Measurements from ENCODE around the gene EIPR1.

The EIPR1 gene

DNA sequence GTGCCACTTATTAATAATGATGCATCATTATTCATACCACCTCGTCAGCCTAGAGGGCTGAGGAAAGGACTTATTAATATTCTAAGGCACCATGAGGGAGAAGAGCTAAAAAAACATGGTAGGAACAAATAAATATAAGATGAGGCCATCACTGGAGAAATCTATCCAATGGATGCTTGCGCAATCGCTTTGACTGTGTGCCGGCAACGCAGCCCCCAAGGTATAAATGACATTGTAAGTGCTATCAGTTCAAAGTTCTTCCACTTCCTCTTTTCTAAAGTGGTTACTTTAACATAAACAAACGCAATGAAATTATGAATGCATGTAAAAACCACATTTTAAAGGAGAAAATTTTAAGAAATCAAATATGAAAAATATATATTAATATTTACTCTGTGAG lies 164.6 kb downstream of the EIPR1 start:
- H3K27ac Mint-ChIP-seq: no peak overlapping the region
- H3K4me3 Mint-ChIP-seq: no peak overlapping the region
- DNase-seq (ENCODE audit: low spot score in 2 of 2) (no peak), ATAC-seq (ENCODE audit: low read depth) (no peak)
- no peaks in the 10 kb centered on the region for H3K27me3 Mint-ChIP-seq
- H3K36me3 Mint-ChIP-seq: peaks cover 29% of the 10 kb centered on the region
- H3K4me1 Mint-ChIP-seq: peaks cover 7% of the 10 kb centered on the region
- H3K9me3 Mint-ChIP-seq: no peaks in the 10 kb centered on the region

DNA sequence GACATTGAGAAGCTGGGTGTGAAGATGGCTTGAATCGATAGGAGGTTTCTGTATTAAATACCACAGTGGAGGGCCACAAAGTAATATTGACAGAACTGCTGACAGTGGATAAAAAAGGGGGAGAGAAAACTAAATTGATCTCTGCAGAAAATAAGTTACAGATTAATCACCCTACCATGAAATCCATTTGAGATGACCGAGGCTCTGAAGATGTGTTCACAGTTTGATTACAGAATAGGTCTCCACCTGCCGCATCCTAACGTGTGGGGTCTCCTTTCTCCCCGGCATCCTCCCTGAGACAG lies 165.6 kb downstream of the EIPR1 start:
- H3K36me3 Mint-ChIP-seq: peaks cover 29% of the 10 kb centered on the region
- ATAC-seq (ENCODE audit: low read depth): no peak
- no peaks in the 10 kb centered on the region for H3K9me3 Mint-ChIP-seq
- H3K4me1 Mint-ChIP-seq: peaks cover 7% of the 10 kb centered on the region
- no peak overlapping the region for H3K4me3 Mint-ChIP-seq
- DNase-seq (ENCODE audit: low spot score in 2 of 2): no peak
- H3K27ac Mint-ChIP-seq: no peak overlapping the region
- no peaks in the 10 kb centered on the region for H3K27me3 Mint-ChIP-seq

DNA sequence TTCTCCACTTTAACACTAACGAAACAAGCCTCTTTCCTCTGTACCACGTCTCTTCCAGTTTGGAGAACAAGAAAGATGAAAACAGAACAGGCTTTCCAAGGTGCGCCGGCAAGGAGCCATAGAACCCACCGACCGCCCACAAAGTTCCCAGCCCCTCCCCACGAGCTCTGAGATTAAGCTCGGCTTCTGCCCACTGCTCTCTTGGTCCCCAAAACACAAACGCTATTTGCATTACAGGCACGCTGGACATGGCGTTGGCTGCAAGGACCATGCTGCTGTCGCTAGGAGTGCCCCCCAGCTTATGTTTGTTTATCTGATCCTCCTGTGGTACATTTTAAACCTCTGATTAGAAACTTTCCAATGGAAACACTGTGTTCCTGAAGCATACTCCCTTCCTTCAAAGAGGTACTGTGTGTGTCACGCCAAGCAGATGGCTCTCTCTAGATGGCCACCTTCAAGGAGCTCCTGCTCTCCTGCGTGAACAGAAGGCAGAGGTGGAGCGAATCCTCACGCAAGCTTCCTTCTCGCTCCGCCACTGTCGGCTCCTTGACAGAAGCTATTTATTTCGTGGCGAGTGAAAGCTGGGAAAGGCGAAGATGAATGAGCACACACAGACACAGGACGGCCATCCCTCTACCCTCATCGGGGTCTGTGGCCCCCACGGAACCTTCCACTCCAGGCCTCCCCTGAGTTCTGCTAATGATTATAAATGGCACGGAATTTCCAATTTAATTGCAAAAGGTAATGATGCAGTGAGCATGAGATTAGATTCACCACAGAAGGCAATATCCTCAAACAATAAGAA lies 166.2 kb downstream of the EIPR1 start:
- H3K27me3 Mint-ChIP-seq: no peaks in the 10 kb centered on the region
- no peak for ATAC-seq (ENCODE audit: low read depth)
- no peak overlapping the region for H3K4me3 Mint-ChIP-seq
- no peak overlapping the region for H3K27ac Mint-ChIP-seq
- DNase-seq (ENCODE audit: low spot score in 2 of 2): no peak
- peaks cover 29% of the 10 kb centered on the region for H3K36me3 Mint-ChIP-seq
- peaks cover 6% of the 10 kb centered on the region for H3K4me1 Mint-ChIP-seq
- no peaks in the 10 kb centered on the region for H3K9me3 Mint-ChIP-seq

DNA sequence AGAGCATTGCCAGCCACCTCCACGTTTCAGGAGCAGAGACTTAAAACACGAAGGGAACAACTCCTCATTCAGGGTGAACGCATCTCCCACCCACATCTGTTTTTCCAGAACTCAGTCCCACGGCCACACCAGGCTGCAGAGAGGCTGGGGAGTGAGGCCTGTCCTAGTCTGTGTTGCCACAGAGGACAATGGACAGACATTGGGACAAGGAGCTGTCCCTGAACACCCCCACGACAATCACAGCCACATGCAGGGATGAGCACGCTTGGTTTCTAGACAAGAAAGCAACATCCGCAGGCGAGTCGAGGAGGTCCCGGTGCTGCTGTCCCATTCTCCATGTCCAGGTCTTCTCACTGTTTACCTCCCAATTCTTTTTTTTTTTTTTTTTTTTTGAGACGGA lies 167.4 kb downstream of the EIPR1 start:
- DNase-seq (ENCODE audit: low spot score in 2 of 2) (no peak), ATAC-seq (ENCODE audit: low read depth) (no peak)
- Mint-ChIP-seq H3K9me3 (no peaks in the 10 kb centered on the region), H3K4me3 (no peak overlapping the region), H3K36me3 (peaks cover 31% of the 10 kb centered on the region), H3K27ac (no peak overlapping the region), H3K4me1 (peaks cover 2% of the 10 kb centered on the region), H3K27me3 (no peaks in the 10 kb centered on the region)

DNA sequence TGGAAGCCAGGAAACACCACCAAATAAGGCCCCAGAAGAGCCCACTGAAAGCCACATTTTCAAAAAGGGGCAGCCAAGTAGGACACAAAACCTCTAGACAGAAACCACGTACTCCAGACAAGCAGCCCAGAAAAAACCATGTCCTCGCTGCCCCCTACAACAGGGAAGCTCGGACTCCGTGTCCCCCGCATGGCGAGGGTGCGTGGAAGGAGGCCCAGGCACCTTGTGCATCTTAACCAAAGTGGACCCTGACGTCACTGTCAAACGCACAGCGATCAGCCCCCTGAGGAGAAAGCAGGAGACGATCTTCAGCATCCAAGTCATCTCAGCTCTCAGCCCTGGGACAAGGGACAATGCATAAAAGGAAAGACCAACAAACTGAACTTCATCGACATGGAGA lies 168.4 kb downstream of the EIPR1 start:
- H3K4me3 Mint-ChIP-seq: no peak overlapping the region
- DNase-seq (ENCODE audit: low spot score in 2 of 2) (no peak), ATAC-seq (ENCODE audit: low read depth) (no peak)
- H3K27me3 Mint-ChIP-seq: no peaks in the 10 kb centered on the region
- peaks cover 35% of the 10 kb centered on the region for H3K36me3 Mint-ChIP-seq
- no peak overlapping the region for H3K27ac Mint-ChIP-seq
- H3K9me3 Mint-ChIP-seq: no peaks in the 10 kb centered on the region
- peaks cover 2% of the 10 kb centered on the region for H3K4me1 Mint-ChIP-seq

DNA sequence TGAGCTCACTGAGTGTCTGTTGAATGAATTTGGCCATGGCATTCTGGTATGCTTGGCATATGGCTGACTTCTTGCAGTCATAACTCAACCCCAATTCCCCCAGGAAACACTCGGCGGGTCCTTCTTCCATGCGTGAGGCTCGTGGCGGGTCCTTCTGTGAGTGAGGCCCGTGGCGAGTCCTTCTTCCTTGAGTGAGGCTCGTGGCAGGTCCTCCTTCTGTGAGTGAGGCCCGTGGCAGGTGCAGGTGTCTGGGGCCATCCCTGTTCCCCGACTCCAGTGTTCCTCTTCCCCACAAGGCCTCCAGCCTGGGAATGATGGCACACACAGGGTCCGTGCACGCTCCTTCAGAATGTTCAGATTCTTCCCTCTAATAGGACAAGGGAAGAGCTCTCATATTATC lies 169.0 kb downstream of the EIPR1 start:
- Mint-ChIP-seq H3K4me1 (peaks cover 2% of the 10 kb centered on the region), H3K27me3 (no peaks in the 10 kb centered on the region), H3K9me3 (no peaks in the 10 kb centered on the region), H3K27ac (no peak overlapping the region), H3K4me3 (no peak overlapping the region), H3K36me3 (peaks cover 34% of the 10 kb centered on the region)
- DNase-seq (ENCODE audit: low spot score in 2 of 2): no peak
- no peak for ATAC-seq (ENCODE audit: low read depth)

DNA sequence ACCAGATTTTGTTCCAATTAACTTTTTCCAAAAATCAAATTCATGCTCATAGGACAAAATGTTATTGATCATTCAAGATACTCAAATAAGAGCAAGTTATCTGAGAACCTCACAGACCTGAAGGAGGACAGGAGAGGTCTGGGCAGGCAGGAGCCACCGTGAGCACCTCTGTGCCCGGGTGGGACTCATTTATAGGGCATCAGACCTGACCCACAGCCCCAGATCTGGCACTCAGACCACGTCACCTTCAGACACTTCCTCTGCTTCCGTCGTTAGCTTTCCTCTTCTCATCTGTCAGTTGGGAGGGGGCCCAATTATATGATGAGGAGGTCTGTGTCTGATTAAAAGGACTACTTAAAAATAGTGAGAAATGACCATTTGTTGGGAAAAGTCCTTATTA lies 169.4 kb downstream of the EIPR1 start:
- no peaks in the 10 kb centered on the region for H3K27me3 Mint-ChIP-seq
- H3K36me3 Mint-ChIP-seq: peaks cover 36% of the 10 kb centered on the region
- no peak for ATAC-seq (ENCODE audit: low read depth)
- no peaks in the 10 kb centered on the region for H3K9me3 Mint-ChIP-seq
- no peak overlapping the region for H3K27ac Mint-ChIP-seq
- no peak for DNase-seq (ENCODE audit: low spot score in 2 of 2)
- peaks cover 2% of the 10 kb centered on the region for H3K4me1 Mint-ChIP-seq
- no peak overlapping the region for H3K4me3 Mint-ChIP-seq

DNA sequence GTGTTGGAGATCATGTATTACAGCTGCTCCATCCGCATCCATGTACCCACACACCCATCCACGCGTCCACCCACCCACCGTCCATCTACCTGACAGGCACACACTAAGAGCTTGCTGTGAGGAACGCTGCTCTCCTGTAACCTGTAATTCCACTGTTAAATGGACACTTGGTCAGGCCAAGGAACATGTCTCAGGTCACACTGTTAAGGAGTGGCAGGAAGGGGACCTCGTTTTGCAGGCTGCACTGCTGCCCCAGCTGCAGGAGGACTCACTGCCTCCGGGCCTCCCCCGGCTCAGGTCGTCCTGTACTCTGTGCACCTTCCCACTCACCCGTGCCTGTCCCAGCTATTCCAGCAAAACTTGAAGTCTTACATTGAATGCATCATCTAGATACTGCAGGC lies 170.5 kb downstream of the EIPR1 start:
- H3K27me3 Mint-ChIP-seq: no peaks in the 10 kb centered on the region
- peaks cover 2% of the 10 kb centered on the region for H3K4me1 Mint-ChIP-seq
- no peak overlapping the region for H3K27ac Mint-ChIP-seq
- peaks cover 37% of the 10 kb centered on the region for H3K36me3 Mint-ChIP-seq
- H3K9me3 Mint-ChIP-seq: no peaks in the 10 kb centered on the region
- no peak overlapping the region for H3K4me3 Mint-ChIP-seq
- DNase-seq (ENCODE audit: low spot score in 2 of 2) (no peak), ATAC-seq (ENCODE audit: low read depth) (no peak)

DNA sequence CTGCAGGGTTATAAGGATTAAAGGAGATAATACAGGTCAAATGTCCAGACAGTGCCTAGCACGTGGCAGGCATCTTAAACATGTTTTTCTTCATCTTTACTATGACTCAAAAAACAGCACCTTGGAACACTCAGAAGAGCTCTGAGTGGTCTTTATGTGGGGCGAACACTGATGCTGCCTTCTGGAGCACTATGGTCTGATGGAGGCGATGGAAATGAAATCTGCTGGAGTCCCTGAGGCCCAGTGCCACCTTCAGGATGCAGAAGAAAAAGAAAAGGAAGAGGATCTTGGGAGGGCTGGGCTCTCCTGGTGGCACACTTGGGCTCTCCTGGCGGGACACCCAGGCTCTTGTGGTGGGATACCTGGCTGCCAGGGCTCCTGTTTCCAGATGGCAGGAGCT lies 171.8 kb downstream of the EIPR1 start:
- no peak for DNase-seq (ENCODE audit: low spot score in 2 of 2)
- Mint-ChIP-seq H3K4me1 (no peaks in the 10 kb centered on the region), H3K27me3 (no peaks in the 10 kb centered on the region), H3K9me3 (no peaks in the 10 kb centered on the region), H3K36me3 (peaks cover 27% of the 10 kb centered on the region), H3K27ac (no peak overlapping the region), H3K4me3 (no peak overlapping the region)
- no peak for ATAC-seq (ENCODE audit: low read depth)

DNA sequence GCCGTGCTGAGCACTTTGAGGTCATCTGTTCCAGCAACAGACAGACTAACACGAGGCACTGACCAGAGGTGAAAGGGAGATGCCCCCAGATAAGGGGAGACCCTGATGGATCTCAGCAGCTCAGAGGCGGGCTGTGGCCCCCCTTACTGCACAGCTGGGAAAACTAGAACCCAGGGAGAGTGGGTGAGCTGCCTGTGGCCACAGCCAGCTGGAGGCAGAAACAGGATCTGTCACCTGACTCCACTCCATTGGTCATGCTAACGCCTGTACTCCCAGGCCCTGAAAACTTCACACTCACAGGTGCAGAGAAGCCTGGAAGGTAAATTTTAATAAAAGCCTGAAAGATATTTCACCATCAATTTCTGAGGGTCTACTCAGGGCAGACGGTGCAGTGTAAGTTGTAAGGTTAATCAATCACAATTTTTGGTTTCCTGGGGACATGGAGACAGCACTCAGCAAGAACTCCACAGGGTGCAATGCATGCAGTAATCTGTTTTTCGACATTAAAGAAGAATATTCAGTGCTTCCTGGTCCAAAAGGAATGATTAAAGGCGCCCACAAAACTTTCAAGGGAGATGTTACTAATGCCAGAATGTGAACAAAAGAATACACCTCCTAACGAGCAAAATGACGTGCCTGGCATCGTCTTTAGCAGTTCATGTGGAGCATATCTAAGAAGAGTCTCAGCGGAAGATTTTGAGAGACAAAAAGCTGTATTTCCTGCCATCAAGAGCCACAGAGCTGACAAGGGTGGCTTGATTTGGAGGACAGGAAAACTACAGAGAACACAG lies 173.4 kb downstream of the EIPR1 start:
- no peaks in the 10 kb centered on the region for H3K9me3 Mint-ChIP-seq
- DNase-seq (ENCODE audit: low spot score in 2 of 2) (no peak), ATAC-seq (ENCODE audit: low read depth) (no peak)
- H3K27me3 Mint-ChIP-seq: no peaks in the 10 kb centered on the region
- H3K36me3 Mint-ChIP-seq: peaks cover 26% of the 10 kb centered on the region
- H3K4me3 Mint-ChIP-seq: no peak overlapping the region
- H3K27ac Mint-ChIP-seq: no peak overlapping the region
- H3K4me1 Mint-ChIP-seq: peaks cover 3% of the 10 kb centered on the region

DNA sequence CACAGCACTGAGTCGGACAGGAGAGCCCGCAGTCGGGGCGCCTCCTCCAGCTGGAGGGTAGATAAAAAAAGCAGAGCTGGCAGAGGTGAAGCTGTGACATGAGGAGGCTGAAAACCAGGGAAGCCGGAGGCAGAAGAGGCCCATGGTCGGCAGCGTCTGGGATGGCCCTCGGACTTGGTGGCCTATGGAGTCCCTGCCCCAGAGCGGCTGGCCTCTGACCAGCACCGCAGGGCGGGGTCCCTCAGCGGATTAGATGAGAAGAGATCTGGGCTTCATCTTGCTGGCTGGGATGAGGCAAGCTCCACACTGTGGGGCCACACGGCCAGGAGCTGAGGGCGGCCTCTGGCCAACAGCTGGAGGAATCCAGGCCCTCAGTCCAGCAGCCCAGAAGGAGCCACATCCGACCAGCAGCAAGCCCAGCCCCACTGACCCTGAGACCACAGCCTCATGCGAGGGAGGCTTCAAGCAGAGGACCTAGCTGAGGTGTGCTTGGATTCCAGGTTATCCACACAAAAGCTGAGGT lies 174.1 kb downstream of the EIPR1 start:
- no peak overlapping the region for H3K4me3 Mint-ChIP-seq
- DNase-seq (ENCODE audit: low spot score in 2 of 2): no peak
- H3K4me1 Mint-ChIP-seq: peaks cover 4% of the 10 kb centered on the region
- peaks cover 24% of the 10 kb centered on the region for H3K36me3 Mint-ChIP-seq
- no peak for ATAC-seq (ENCODE audit: low read depth)
- H3K27ac Mint-ChIP-seq: no peak overlapping the region
- H3K9me3 Mint-ChIP-seq: no peaks in the 10 kb centered on the region
- H3K27me3 Mint-ChIP-seq: no peaks in the 10 kb centered on the region

DNA sequence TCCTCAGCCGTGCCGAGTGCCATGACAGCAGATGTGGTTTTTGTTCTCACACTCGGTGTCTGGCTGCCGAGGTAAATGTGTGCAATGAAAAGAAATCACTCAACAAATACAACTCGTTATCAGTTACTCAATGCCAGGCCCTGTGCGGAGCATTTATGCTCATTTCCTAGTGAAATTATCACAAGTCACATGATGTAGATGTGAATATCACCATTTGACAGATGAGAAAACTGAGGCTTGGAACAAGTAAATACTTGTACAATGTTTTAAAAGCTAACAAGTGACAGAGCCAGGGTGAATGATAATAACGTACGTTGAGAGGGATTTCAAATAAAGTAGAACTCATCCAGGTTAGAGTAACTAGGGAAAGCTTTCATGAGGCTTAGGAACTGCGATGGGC lies 174.7 kb downstream of the EIPR1 start:
- H3K36me3 Mint-ChIP-seq: peaks cover 23% of the 10 kb centered on the region
- H3K27me3 Mint-ChIP-seq: no peaks in the 10 kb centered on the region
- ATAC-seq (ENCODE audit: low read depth) (no peak), DNase-seq (ENCODE audit: low spot score in 2 of 2) (no peak)
- H3K4me1 Mint-ChIP-seq: peaks cover 5% of the 10 kb centered on the region
- H3K9me3 Mint-ChIP-seq: no peaks in the 10 kb centered on the region
- no peak overlapping the region for H3K4me3 Mint-ChIP-seq
- H3K27ac Mint-ChIP-seq: no peak overlapping the region

DNA sequence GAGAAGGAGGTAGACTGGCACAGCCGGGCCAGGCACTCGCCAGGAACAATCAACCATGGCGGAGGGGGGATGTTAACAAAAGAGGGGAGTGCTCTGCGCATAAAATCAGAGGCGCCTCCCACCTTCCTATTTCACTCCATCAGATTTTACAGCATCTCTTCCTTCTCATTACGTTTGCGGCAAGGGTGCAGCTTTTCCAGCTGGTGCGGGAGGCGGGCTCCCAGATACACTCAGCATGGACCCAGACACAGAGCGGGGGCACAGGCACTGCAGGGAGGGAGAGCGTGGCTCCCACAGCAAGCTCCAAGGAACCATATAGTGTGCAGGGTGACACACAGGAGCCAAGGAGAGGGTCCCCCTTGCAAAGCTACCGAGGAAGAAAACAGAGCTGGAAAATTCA lies 176.3 kb downstream of the EIPR1 start:
- Mint-ChIP-seq H3K27me3 (no peaks in the 10 kb centered on the region), H3K4me1 (peaks cover 5% of the 10 kb centered on the region), H3K27ac (no peak overlapping the region), H3K36me3 (peaks cover 27% of the 10 kb centered on the region), H3K4me3 (no peak overlapping the region), H3K9me3 (no peaks in the 10 kb centered on the region)
- no peak for ATAC-seq (ENCODE audit: low read depth)
- DNase-seq (ENCODE audit: low spot score in 2 of 2): no peak

DNA sequence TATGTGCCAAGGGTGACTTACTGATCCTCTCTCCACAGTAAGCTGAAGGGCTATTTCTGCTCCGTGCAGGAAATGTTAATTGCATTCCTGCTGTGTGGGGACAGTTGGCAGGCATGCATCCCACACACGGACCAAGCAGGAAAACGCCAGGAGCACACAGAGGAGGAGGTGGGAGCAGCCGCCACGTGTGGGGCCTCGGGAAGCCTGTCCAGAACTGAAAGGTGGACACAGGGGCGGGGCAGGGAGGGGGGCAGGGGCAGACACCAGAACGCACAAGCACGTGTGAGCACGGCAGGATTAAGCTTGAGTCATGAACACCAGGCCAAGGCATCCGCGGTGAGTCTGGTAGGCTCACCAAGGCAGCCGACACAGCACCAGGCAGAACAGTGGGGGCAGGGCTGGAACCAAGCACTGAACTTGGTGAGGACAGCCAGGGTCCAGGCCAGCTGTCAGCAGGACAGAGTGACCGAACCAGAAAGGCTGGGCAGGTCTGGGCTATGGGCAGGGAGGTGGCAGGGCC lies 177.1 kb downstream of the EIPR1 start:
- no peaks in the 10 kb centered on the region for H3K9me3 Mint-ChIP-seq
- H3K36me3 Mint-ChIP-seq: peaks cover 25% of the 10 kb centered on the region
- H3K27ac Mint-ChIP-seq: no peak overlapping the region
- H3K4me3 Mint-ChIP-seq: no peak overlapping the region
- ATAC-seq (ENCODE audit: low read depth) (no peak), DNase-seq (ENCODE audit: low spot score in 2 of 2) (no peak)
- no peaks in the 10 kb centered on the region for H3K27me3 Mint-ChIP-seq
- peaks cover 5% of the 10 kb centered on the region for H3K4me1 Mint-ChIP-seq

Data from memory B cell (primary cell).